Measurements from ENCODE around the gene FBLN5.
A peak's percentile ranks its signal among the peaks of the same experiment; 100 is the strongest.

GRCh38 chr14:91901449-91902226 is 45.9 kb downstream of the FBLN5 start:
- TF ChIP-seq POLR2A (IDR thresholded peaks at IDR 0.05) = no peak
- TF ChIP-seq CTCF (IDR thresholded peaks at IDR 0.05) = no peak
- TF ChIP-seq EP300 (IDR thresholded peaks at IDR 0.05) = peak; percentile 4
